GM12864 (cell line): ENCODE measurements around the gene RNF123.

Experiments
- DNase-seq: peaks from one replicate; pipeline ENCODE4 v3.0.0-alpha.2; 2011; ENCODE audit warnings: low read depth
- H3K4me3 ChIP-seq: 2 replicates; pipeline ENCODE4 v1.5.1; 2011; ENCODE audit warnings: mild to moderate bottlenecking, low read depth, low read length, control low read depth
- CTCF ChIP-seq: IDR thresholded peaks from 2 replicates; pipeline ENCODE4 v1.5.1; 2011; ENCODE audit warnings: low read depth, mild to moderate bottlenecking, moderate library complexity, low read length, control low read depth, inconsistent platforms; ENCODE audit errors: missing control alignments

RNF123 gene

GRCh38 chr3:49671291-49672288 is 17.8 kb upstream of the RNF123 start:
- TF ChIP-seq CTCF = peak; percentile 91
- no peak for DNase-seq
- H3K4me3 ChIP-seq = no peak overlapping the region

GRCh38 chr3:49673121-49673714 is 16.1 kb upstream of the RNF123 start:
- H3K4me3 ChIP-seq = peak overlapping the region; percentile 84

DNA sequence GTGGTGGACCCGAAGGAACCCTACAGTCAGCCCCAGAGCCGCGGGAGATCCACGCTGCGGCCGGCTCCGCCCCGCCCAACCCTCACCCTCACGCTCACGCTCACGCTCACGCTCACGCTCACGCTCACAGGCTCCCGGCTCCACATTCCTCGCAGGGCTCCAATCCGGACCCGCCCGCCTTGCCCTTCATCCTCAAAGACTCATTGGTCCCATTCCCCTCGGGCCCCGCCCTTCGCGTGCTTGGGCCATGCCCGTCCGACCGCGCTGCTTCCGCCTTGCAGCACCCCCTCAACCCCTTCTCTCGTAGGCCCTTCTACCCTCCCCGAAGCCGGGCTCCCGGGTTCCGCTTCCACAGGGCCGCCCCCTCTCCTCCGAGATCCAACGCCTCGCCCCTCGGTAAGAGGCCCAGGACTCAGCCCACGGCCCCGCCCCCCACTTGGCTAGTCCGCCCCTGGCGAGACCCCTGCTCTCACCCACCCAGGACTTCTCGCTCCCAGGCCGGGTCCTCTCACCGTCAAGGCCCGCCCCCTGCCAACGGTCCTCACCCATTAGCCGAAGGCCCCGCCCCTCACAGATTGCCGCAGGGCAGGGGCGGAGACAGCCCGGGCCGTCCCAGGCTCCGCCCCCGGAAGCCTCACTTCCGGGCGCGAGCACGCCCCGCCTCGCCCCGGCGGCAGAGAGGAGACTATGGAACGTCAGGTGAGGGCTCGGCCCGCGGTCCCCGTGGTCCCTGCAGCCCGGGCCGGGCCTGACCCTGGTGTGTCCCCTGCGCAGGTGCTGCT is 15.5 kb upstream of the RNF123 start, which contains the start of gene APEH:
TSS of gene APEH (plus strand) at position 637 of the 782 bp plus-strand sequence. CDS start at position 688, 51 bp downstream.
- DNase-seq = peak; percentile 97
- TF ChIP-seq CTCF = no peak
- peak within 1 kb of the TSS; percentile 84 for H3K4me3 ChIP-seq

More at GRCh38 chr3:49673121-49673714, 16.1 kb upstream of the RNF123 start:
- TF ChIP-seq CTCF = no peak
- no peak for DNase-seq

GRCh38 chr3:49674497-49674983 is 14.8 kb upstream of the RNF123 start:
- DNase-seq = no peak
- H3K4me3 ChIP-seq = peak overlapping the region; percentile 84
- no peak for TF ChIP-seq CTCF

- TF ChIP-seq CTCF = no peak
- no peak overlapping the region for H3K4me3 ChIP-seq
- no peak for DNase-seq
These were observed 13.4 kb upstream of the RNF123 start for GRCh38 chr3:49675912-49676311.

DNA sequence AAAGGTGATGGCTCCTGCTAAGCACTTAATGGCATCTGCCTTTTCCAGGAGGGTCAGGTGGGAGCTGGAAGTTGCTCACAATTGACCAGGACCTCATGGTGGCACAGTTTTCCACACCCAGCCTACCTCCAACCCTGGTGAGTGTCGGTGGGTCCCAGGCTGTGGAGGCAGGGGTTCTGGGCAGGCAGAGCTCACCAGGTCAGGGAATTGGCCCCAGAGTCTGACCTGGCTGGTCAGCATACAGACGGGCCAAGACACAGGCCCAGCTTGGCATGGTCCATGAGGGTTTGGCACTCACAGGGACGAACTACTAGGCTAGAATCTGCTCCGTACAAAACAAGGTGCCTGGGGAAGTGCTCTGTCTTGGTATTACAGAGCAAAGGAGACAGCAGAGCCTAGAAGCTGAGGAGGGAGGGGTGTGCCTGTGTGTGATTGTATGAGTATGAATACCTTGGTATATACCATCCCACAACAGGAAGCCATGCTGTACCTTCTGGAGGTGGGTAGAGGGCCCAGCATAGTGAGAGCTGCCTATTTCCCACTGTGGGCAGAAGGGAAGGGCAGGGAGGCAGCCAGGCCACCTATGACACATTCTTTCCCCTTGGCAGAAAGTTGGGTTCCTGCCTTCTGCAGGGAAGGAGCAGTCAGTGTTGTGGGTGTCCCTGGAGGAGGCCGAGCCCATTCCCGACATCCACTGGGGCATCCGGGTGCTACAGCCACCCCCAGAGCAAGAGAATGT is 8.7 kb upstream of the RNF123 start:
- TF ChIP-seq CTCF = no peak
- no peak overlapping the region for H3K4me3 ChIP-seq
- DNase-seq = no peak
